ENCODE results near the gene AK6.
A peak's percentile ranks its signal among the peaks of the same experiment; 100 is the strongest.
"Not testable (repeated sequence)": the region's sequence is repeated elsewhere in the genome, so short reads cannot be mapped to it uniquely, and the experiment has no call there.

The AK6 gene

GRCh38 chr5:69333668-69334315 lies 35.5 kb downstream of the AK6 start:
- H3K4me2 ChIP-seq (ENCODE audit: low read length); H3K4me1 ChIP-seq (ENCODE audit: control insufficient read depth, insufficient read depth, low read length); H3K9me3 ChIP-seq (replicated peaks; ENCODE audit: low read length); H3K36me3 ChIP-seq (ENCODE audit: insufficient read depth, low read length); H3K9ac ChIP-seq (ENCODE audit: low read depth, low read length); H3K27me3 ChIP-seq (ENCODE audit: control insufficient read depth, insufficient read depth, low read length); H3K4me3 ChIP-seq (ENCODE audit: low read length): not testable (repeated sequence)

DNA sequence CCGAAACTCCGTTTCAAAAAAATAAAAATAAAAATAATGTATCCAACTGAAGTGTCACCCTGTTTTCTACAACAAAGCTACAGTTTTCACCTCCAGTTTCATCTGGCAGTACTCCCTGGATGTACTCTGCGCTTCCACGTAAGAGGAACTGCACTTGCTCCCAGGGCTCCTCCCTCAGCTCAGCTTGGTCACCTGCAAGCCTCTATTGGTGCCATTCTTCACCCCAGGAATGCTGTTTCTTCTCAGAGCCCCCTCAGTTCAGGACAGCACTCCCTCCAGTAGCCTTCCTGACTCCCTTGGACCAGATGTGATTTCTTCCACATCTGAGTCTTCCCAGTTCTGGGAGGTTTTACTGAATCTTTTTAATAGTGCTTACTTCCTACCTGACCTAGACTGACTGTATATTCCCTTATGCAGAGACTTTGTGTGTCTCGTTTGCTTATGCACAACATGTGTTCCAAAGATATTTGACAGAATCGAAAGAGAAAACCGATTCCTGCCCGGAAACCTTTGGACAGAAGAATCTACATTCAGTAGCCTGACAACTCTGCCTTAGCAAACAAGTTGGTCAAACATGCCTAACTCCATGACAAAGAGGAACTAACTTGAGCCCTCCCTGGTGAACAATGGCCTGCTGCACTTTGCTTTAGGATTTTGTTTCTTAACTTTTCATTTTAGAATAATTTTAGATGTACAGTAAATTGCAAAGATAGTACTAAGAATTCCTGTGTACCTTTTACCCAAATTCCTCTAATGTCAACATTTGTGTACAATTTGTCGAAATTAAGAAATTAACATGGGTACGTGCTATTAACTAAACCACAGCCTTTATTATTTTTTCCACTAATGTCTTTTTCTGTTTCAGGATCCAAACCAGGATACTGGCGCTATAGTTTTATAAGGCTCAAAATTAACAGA lies 37.5 kb downstream of the AK6 start:
- Histone ChIP-seq H3K4me1 (ENCODE audit: control insufficient read depth, insufficient read depth, low read length) (peaks cover 5% of the 10 kb centered on the region), H3K36me3 (ENCODE audit: insufficient read depth, low read length) (no peaks in the 10 kb centered on the region), H3K4me2 (ENCODE audit: low read length) (peak overlapping the region; percentile 99), H3K4me3 (ENCODE audit: low read length) (peak overlapping the region; percentile 81), H3K9me3 (replicated peaks; ENCODE audit: low read length) (no peaks in the 10 kb centered on the region), H3K27me3 (ENCODE audit: control insufficient read depth, insufficient read depth, low read length) (no peaks in the 10 kb centered on the region), H3K9ac (ENCODE audit: low read depth, low read length) (peak overlapping the region; percentile 72)

DNA sequence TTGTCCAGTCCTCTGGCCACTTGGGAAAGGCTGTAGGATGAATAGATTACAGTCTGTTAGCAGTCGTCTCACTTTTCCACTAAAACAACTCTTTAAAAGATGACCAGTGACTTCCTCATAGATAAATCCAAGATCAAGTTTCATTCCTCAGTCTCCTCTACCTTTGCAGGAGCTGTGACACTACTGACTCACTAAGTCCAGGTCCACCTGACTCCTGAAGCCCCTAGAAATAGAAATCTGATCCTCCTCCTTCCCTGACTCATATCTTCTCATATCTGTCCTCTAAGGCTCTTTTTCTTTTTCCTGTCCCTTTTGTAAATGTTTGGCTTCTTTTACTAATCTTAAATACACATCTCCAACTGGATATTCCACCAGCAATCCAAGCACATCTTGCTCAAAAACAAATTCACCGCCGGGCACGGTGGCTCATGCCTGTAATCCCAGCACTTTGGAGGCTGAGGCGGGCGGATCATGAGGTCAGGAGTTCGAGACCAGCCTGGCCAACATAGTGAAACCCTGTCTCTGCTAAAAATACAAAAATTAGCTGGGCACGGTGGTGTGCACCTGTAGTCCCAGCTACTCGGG lies 39.3 kb downstream of the AK6 start:
- Histone ChIP-seq H3K9ac (ENCODE audit: low read depth, low read length) (no peak overlapping the region), H3K4me2 (ENCODE audit: low read length) (no peak overlapping the region), H3K9me3 (replicated peaks; ENCODE audit: low read length) (no peaks in the 10 kb centered on the region), H3K4me1 (ENCODE audit: control insufficient read depth, insufficient read depth, low read length) (peaks cover 5% of the 10 kb centered on the region), H3K4me3 (ENCODE audit: low read length) (no peak overlapping the region), H3K27me3 (ENCODE audit: control insufficient read depth, insufficient read depth, low read length) (no peaks in the 10 kb centered on the region), H3K36me3 (ENCODE audit: insufficient read depth, low read length) (no peaks in the 10 kb centered on the region)

GRCh38 chr5:69326365-69326764 lies 43.0 kb downstream of the AK6 start:
- no peak overlapping the region for H3K4me3 ChIP-seq (ENCODE audit: low read length)
- H3K9me3 ChIP-seq (replicated peaks; ENCODE audit: low read length) = no peaks in the 10 kb centered on the region
- H3K4me1 ChIP-seq (ENCODE audit: control insufficient read depth, insufficient read depth, low read length) = no peaks in the 10 kb centered on the region
- H3K4me2 ChIP-seq (ENCODE audit: low read length) = no peak overlapping the region
- H3K36me3 ChIP-seq (ENCODE audit: insufficient read depth, low read length) = no peaks in the 10 kb centered on the region
- no peak overlapping the region for H3K9ac ChIP-seq (ENCODE audit: low read depth, low read length)
- H3K27me3 ChIP-seq (ENCODE audit: control insufficient read depth, insufficient read depth, low read length) = no peaks in the 10 kb centered on the region

DNA sequence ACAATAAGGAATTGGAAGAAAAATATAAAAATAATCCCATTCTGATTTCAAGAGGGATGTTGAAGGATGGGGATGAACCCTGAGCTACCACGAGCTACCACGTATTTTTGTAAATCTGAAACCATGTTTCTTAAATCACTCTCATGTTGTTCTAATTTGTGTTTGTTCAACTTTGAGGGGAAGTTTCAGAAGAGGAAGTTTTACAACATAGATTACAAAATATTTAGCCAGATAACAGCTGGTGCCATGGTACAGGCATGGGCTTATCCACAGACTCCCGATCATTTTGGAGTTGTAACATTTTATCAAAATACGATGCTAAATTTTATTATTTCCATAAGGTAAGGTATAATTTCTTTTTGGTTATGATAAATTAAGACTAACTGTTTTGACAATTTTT lies 51.9 kb downstream of the AK6 start:
- H3K4me3 ChIP-seq (ENCODE audit: low read length) = no peak overlapping the region

GRCh38 chr5:69315972-69316371 lies 53.3 kb downstream of the AK6 start:
- Histone ChIP-seq H3K4me2 (ENCODE audit: low read length) (no peak overlapping the region), H3K27me3 (ENCODE audit: control insufficient read depth, insufficient read depth, low read length) (no peaks in the 10 kb centered on the region), H3K9ac (ENCODE audit: low read depth, low read length) (no peak overlapping the region), H3K4me1 (ENCODE audit: control insufficient read depth, insufficient read depth, low read length) (no peaks in the 10 kb centered on the region), H3K4me3 (ENCODE audit: low read length) (no peak overlapping the region), H3K9me3 (replicated peaks; ENCODE audit: low read length) (no peaks in the 10 kb centered on the region), H3K36me3 (ENCODE audit: insufficient read depth, low read length) (peaks cover 5% of the 10 kb centered on the region)

More for the DNA sequence above, 51.9 kb downstream of the AK6 start:
- Histone ChIP-seq H3K9me3 (replicated peaks; ENCODE audit: low read length) (no peaks in the 10 kb centered on the region), H3K27me3 (ENCODE audit: control insufficient read depth, insufficient read depth, low read length) (no peaks in the 10 kb centered on the region), H3K9ac (ENCODE audit: low read depth, low read length) (no peak overlapping the region), H3K4me2 (ENCODE audit: low read length) (no peak overlapping the region), H3K4me1 (ENCODE audit: control insufficient read depth, insufficient read depth, low read length) (no peaks in the 10 kb centered on the region), H3K36me3 (ENCODE audit: insufficient read depth, low read length) (peaks cover 5% of the 10 kb centered on the region)

DNA sequence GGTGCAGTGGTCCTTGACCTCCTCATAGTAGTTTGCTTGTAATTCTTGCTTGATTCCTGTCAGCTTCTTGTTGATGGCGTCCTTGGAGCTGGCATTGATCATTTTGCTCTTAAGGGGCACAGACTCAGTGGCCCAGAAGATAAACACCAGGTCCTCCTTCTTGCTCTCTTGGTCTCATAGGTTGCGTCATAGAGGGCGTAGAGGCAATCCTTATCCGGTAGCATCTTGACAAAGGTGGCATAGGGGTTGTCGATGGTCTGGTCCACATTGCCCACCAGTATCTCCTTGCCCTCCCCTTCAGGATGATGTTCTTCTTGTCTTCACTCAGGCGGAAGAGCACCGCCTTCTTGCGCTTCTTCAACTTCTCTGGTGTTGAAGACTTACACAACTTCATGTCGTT lies 55.9 kb downstream of the AK6 start:
- H3K27me3 ChIP-seq (ENCODE audit: control insufficient read depth, insufficient read depth, low read length) = no peaks in the 10 kb centered on the region
- H3K4me1 ChIP-seq (ENCODE audit: control insufficient read depth, insufficient read depth, low read length) = no peaks in the 10 kb centered on the region
- no peak overlapping the region for H3K4me3 ChIP-seq (ENCODE audit: low read length)
- H3K9ac ChIP-seq (ENCODE audit: low read depth, low read length) = no peak overlapping the region
- no peak overlapping the region for H3K4me2 ChIP-seq (ENCODE audit: low read length)
- H3K9me3 ChIP-seq (replicated peaks; ENCODE audit: low read length) = no peaks in the 10 kb centered on the region
- H3K36me3 ChIP-seq (ENCODE audit: insufficient read depth, low read length) = peaks cover 5% of the 10 kb centered on the region

DNA sequence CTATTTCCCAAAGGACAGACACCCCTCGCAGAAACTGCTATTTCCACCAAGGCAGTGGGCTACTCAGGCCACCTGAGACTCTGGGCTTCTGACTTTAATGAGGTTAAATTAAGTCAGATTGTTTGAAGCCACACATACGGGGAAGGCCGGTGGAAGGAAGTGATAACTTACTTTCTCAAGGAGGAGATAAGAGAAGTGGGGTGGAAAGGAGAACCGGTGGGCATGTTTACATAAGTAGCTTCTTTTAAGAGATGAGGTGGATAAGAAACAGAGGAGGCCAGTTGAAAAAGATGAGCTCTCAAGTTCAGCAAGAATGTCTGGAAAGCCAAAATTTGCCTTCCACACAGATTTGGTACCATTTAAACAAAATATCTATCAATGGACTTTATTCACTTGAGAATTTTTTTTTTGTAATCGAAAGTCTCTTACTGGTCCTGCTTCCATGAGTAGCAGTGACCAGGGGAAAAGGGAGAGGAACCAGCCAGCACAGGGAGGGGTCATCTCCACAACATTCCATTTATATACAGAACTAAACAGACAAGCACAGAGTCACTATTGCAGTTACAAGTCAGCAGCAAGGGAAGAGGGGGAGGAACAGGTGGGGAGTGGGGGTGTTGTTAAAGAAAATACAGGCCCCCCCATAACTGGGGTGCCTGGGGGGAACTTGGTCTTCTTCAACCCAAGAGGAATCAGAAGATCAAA lies 56.7 kb downstream of the AK6 start:
- no peaks in the 10 kb centered on the region for H3K4me1 ChIP-seq (ENCODE audit: control insufficient read depth, insufficient read depth, low read length)
- no peaks in the 10 kb centered on the region for H3K9me3 ChIP-seq (replicated peaks; ENCODE audit: low read length)
- H3K36me3 ChIP-seq (ENCODE audit: insufficient read depth, low read length) = peaks cover 5% of the 10 kb centered on the region
- no peak overlapping the region for H3K9ac ChIP-seq (ENCODE audit: low read depth, low read length)
- no peaks in the 10 kb centered on the region for H3K27me3 ChIP-seq (ENCODE audit: control insufficient read depth, insufficient read depth, low read length)
- H3K4me3 ChIP-seq (ENCODE audit: low read length) = no peak overlapping the region
- no peak overlapping the region for H3K4me2 ChIP-seq (ENCODE audit: low read length)

- Histone ChIP-seq H3K4me3 (ENCODE audit: low read length) (no peak overlapping the region), H3K36me3 (ENCODE audit: insufficient read depth, low read length) (peaks cover 5% of the 10 kb centered on the region), H3K9me3 (replicated peaks; ENCODE audit: low read length) (no peaks in the 10 kb centered on the region), H3K4me1 (ENCODE audit: control insufficient read depth, insufficient read depth, low read length) (no peaks in the 10 kb centered on the region), H3K9ac (ENCODE audit: low read depth, low read length) (no peak overlapping the region), H3K27me3 (ENCODE audit: control insufficient read depth, insufficient read depth, low read length) (no peaks in the 10 kb centered on the region), H3K4me2 (ENCODE audit: low read length) (no peak overlapping the region)
Measured at GRCh38 chr5:69309380-69309779, 59.9 kb downstream of the AK6 start.

- H3K4me1 ChIP-seq (ENCODE audit: control insufficient read depth, insufficient read depth, low read length) = no peaks in the 10 kb centered on the region
- no peaks in the 10 kb centered on the region for H3K27me3 ChIP-seq (ENCODE audit: control insufficient read depth, insufficient read depth, low read length)
- H3K4me2 ChIP-seq (ENCODE audit: low read length) = no peak overlapping the region
- H3K4me3 ChIP-seq (ENCODE audit: low read length) = no peak overlapping the region
- no peaks in the 10 kb centered on the region for H3K9me3 ChIP-seq (replicated peaks; ENCODE audit: low read length)
- no peaks in the 10 kb centered on the region for H3K36me3 ChIP-seq (ENCODE audit: insufficient read depth, low read length)
- no peak overlapping the region for H3K9ac ChIP-seq (ENCODE audit: low read depth, low read length)
Measured at GRCh38 chr5:69308046-69308553, 61.2 kb downstream of the AK6 start.

GRCh38 chr5:69305512-69305911 lies 63.8 kb downstream of the AK6 start:
- no peaks in the 10 kb centered on the region for H3K9me3 ChIP-seq (replicated peaks; ENCODE audit: low read length)
- H3K36me3 ChIP-seq (ENCODE audit: insufficient read depth, low read length) = no peaks in the 10 kb centered on the region
- no peaks in the 10 kb centered on the region for H3K27me3 ChIP-seq (ENCODE audit: control insufficient read depth, insufficient read depth, low read length)
- H3K4me1 ChIP-seq (ENCODE audit: control insufficient read depth, insufficient read depth, low read length) = no peaks in the 10 kb centered on the region
- no peak overlapping the region for H3K4me3 ChIP-seq (ENCODE audit: low read length)
- no peak overlapping the region for H3K9ac ChIP-seq (ENCODE audit: low read depth, low read length)
- H3K4me2 ChIP-seq (ENCODE audit: low read length) = no peak overlapping the region
